Pancreas (tissue), 10 donors: Measurements from ENCODE around the gene CCDC51. TPM values are rescaled to one million over a fixed set of nuclear protein-coding genes. Genes with fewer than 3 reads are reported as not detected.

Source experiments
- ATAC-seq, 4 donors: fragments of 200-7000 bp; cut with Tn5 transposase; one replicate each; pipeline versions ENCODE4 v1.8.0 to v1.9.1; 2020; ENCODE audit warnings: mild to moderate bottlenecking in 4 of 4, moderate library complexity in 4 of 4
- DNase-seq, 6 donors: peaks; one replicate each; pipeline ENCODE4 v3.0.0-alpha.2; 2020
- FAIRE-seq: peaks from 2 replicates; lab custom pipeline; 2012; peaks lifted over from hg19 to GRCh38; lab: Jason Lieb, UNC
- H3K27ac ChIP-seq, 4 donors: fragments of 200-600 bp; sonication (generic); 1 replicate in 3 of 4; 2 replicates in 1 of 4; pipeline versions ENCODE4 v1.5.0 to v1.8.0; 2020
- H3K27me3 ChIP-seq, 4 donors: fragments of 200-600 bp; one replicate each; pipeline ENCODE4 v1.8.0; 2021
- H3K36me3 ChIP-seq, 3 donors: fragments of 200-600 bp; sonication (generic) in 1 of 3; one replicate each; pipeline versions ENCODE4 v1.5.0 to v1.8.0; 2020 to 2021
- H3K4me1 ChIP-seq, 3 donors: fragments of 200-600 bp; one replicate each; pipeline ENCODE4 v1.8.0; 2021
- H3K4me3 ChIP-seq, 4 donors: fragments of 200-600 bp; sonication (generic) in 2 of 4; one replicate each; pipeline versions ENCODE4 v1.5.0 to v1.8.0; 2020 to 2021
- H3K9me3 ChIP-seq, 4 donors: fragments of 200-600 bp; one replicate each; pipeline ENCODE4 v1.8.0; 2021
- WGBS, 2 donors: extraction: QIAGEN DNeasy Blood & Tissue Kit; methylation state at CpG; one replicate each; pipeline ENCODE4 v1.1.7; 2013; 5-methylcytosine and 5-hydroxymethylcytosine counted together
- intact Hi-C, 3 donors: fragments of 100-400 bp; cut with DNase I; formaldehyde crosslinking; loops; one replicate each; pipeline versions ENCODE4 v1.11.1 to v1.14.2; 2022
- polyA plus RNA-seq, 2 donors: library from polyadenylated mRNA; stranded (reverse); fragments of 200-250 nt; gene quantifications; one replicate each; pipeline ENCODE4 v1.2.3, GENCODE V29; 2013
- total RNA-seq, 6 donors: library from RNA; stranded (reverse); fragmentation: NEBNext Ultra II Directional in 4 of 6; extraction: Animal tissue kit (Norgen Biotek cat#: 25700) in 4 of 6; gene quantifications; one replicate each; pipeline versions ENCODE4 v1.2.1 to v1.2.4, GENCODE V29; 2021 to 2023
- TF ChIP-seq, protein P1 (sequence below), 4 donors: fragments of 200-600 bp; sonication (generic) in 3 of 4; IDR thresholded peaks; one replicate each; pipeline versions ENCODE4 v1.5.0 to v1.8.0; 2021; ENCODE audit warnings: antibody characterized with exemption in 4 of 4
- donor health status: healthy with polysubstance abuse.
- donor health status: DM: no; HTN: no; CAD: no; lungs with moderate emphysema.
- donor health status: DM: no; HTN: no; CAD: no.
- donor health status: control.
- donor health status: control.
- donor health status: Bipolar disorder and iron deficiency.
- donor health status: DM: yes; HTN: yes; CAD: no.
- donor health status: DM: no; HTN: no; CAD: no.
- donor health status: DM: no; HTN: no; CAD: no.
- donor health status: DM: yes; HTN: yes; CAD: no.

Gene CCDC51
- total and polyA plus RNA-seq, 8 donors = 1.6 to 5.8 (median 3.3) TPM

DNA sequence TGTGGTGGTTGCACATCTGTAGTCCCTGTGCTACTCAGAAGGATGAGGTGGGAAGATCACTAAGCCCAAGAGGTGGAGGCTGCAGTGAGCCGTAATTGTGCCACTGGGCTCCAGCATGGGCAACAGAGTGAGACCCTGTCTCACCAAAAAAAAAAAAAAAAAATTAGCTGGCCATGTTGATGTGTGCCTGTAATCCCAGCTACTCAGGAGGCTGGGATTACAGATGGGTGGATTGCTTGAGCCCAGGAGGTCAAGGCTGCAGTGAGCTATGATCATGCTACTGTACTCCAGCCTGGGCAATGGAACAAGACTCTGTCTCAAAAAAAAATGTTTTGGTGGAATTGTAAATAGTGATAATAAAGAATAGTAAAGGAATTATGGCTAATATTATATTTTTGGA, 16.5 kb upstream of the CCDC51 start:
- no peaks in the 10 kb centered on the region for H3K27me3 ChIP-seq
- WGBS, 2 donors = 95 to 98% methylated on average over 1 of the region's 1 CpG
- no peak for FAIRE-seq
- ATAC-seq = no peak
- H3K27ac ChIP-seq = no peak overlapping the region
- H3K4me3 ChIP-seq = no peak overlapping the region
- H3K9me3 ChIP-seq = no peaks in the 10 kb centered on the region
- TF ChIP-seq, protein P1, sequence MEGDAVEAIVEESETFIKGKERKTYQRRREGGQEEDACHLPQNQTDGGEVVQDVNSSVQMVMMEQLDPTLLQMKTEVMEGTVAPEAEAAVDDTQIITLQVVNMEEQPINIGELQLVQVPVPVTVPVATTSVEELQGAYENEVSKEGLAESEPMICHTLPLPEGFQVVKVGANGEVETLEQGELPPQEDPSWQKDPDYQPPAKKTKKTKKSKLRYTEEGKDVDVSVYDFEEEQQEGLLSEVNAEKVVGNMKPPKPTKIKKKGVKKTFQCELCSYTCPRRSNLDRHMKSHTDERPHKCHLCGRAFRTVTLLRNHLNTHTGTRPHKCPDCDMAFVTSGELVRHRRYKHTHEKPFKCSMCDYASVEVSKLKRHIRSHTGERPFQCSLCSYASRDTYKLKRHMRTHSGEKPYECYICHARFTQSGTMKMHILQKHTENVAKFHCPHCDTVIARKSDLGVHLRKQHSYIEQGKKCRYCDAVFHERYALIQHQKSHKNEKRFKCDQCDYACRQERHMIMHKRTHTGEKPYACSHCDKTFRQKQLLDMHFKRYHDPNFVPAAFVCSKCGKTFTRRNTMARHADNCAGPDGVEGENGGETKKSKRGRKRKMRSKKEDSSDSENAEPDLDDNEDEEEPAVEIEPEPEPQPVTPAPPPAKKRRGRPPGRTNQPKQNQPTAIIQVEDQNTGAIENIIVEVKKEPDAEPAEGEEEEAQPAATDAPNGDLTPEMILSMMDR (IDR thresholded peaks at IDR 0.05) = no peak
- no peaks in the 10 kb centered on the region for H3K4me1 ChIP-seq
- no peak for DNase-seq
- intact Hi-C loops = no loop called here
- peaks cover 0 to 42% (median 13%) of the 10 kb centered on the region in 3 donors for H3K36me3 ChIP-seq

DNA sequence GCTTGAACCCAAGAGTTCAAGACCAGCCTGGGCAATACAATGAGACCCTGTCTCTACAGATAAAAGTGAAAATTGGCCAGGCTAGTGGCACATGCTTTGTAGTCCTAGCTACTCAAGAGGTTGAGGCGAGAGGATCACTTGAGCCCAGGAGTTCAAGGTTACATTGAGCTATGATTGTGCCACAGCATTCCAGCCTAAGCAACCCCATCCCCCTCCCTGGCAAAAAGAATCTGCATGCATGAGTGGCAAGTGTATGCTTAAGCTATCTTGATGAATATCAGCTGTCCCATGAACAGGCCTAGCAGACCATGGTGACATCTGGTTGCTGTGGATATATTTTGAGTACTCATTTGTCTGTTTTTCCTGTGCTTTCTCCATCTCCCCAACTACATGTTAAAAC, 11.4 kb upstream of the CCDC51 start:
- Histone ChIP-seq H3K4me3 (no peak overlapping the region), H3K9me3 (no peaks in the 10 kb centered on the region), H3K27me3 (no peaks in the 10 kb centered on the region), H3K27ac (no peak overlapping the region), H3K4me1 (peaks cover 0 to 7% (median 5%) of the 10 kb centered on the region in 3 donors), H3K36me3 (peaks cover 0 to 9% (median 0%) of the 10 kb centered on the region in 3 donors)
- DNase-seq (no peak), ATAC-seq (no peak), FAIRE-seq (no peak)
- TF ChIP-seq, protein P1 (IDR thresholded peaks at IDR 0.05) = no peak
- intact Hi-C loops = no loop called here
- 73 to 78% methylated on average over 1 of the region's 1 CpG for WGBS, 2 donors

DNA sequence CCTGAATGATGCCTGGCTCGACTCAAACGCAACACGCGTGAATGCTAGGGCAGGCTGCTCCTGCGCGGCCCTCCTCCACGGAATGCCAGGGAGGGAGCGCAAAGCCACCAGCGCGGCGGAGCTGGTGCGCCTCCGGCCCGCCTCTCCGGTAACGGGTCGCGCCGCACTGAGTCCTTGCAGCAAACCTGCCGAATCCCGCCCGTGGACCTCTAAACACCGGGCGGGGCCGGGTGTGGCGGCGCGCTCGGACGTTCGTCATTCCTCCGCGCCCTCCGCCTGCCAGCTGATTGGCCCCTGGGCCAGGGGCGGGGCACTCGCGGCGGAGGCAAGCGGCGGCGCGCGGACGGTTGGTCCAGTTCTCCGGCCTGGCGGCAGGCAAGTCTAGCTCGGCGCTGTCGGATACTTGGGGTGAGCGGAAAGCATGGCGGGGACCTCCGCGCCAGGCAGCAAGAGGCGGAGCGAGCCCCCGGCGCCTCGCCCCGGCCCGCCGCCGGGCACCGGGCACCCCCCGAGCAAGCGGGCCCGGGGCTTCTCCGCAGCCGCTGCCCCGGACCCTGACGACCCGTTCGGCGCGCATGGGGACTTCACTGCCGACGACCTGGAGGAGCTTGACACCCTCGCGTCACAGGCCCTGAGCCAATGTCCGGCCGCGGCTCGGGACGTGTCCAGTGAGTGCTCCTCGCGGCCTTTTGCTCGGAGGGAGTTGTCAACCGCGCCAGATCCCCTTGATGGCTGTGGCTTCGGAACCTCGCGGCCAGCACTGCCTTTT, 6.7 kb upstream of the CCDC51 start, which contains the start of gene ATRIP:
ATRIP (plus strand) TSS at position 313 of the 769 bp plus-strand sequence; CDS start at position 422, 109 bp downstream.
- intact Hi-C loops = no loop called here
- TF ChIP-seq, protein P1 (IDR thresholded peaks at IDR 0.05) = no peak
- H3K4me1 ChIP-seq = peaks cover 1 to 17% (median 10%) of the 10 kb centered on the region in 3 donors
- DNase-seq (peak; percentile 82 to 96 (median 88)), FAIRE-seq (no peak), ATAC-seq (peak; percentile 99 to 100 (median 99))
- H3K36me3 ChIP-seq = peaks cover 0 to 4% (median 0%) of the 10 kb centered on the region in 3 donors
- H3K9me3 ChIP-seq = no peaks in the 10 kb centered on the region
- peak within 1 kb of the TSS; percentile 73 to 92 (median 86) for H3K4me3 ChIP-seq
- H3K27ac ChIP-seq = peak within 1 kb of the TSS; percentile 68 to 80 (median 76)
- 0 to 1% methylated on average over 85 to 91 of the region's 91 CpGs for WGBS, 2 donors
- H3K27me3 ChIP-seq = no peaks in the 10 kb centered on the region

DNA sequence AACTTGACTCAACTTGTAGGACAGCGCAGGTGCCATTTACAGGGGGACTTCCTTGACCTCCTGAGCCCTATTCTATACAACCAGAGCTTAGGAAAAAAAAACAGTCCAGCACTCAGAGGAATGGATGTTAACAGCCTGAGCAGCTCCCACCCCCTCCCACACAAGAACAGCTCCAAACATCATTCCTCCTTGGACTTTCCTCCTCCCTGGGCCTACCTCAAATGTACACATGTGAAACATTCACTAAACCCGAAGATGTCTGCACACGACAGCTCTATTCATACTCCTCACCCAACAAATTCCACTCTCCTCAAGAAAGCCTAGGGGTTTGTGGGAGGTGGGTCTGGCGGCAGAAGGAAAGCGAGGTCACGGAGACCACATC, 6.1 kb upstream of the CCDC51 start:
- TF ChIP-seq, protein P1 (IDR thresholded peaks at IDR 0.05) = no peak
- H3K27me3 ChIP-seq = no peaks in the 10 kb centered on the region
- DNase-seq (no peak), ATAC-seq (peak in 1 of 4 donors; percentile 22), FAIRE-seq (no peak)
- intact Hi-C loops = no loop called here
- H3K9me3 ChIP-seq = no peaks in the 10 kb centered on the region
- H3K4me3 ChIP-seq = peak overlapping the region; percentile 73 to 92 (median 86)
- peak overlapping the region; percentile 68 to 80 (median 76) for H3K27ac ChIP-seq
- 13 to 14% methylated on average over 6 of the region's 6 CpGs for WGBS, 2 donors
- peaks cover 7 to 22% (median 16%) of the 10 kb centered on the region in 3 donors for H3K4me1 ChIP-seq
- H3K36me3 ChIP-seq = peaks cover 0 to 4% (median 0%) of the 10 kb centered on the region in 3 donors
